ENCODE data around the gene MCC.
A peak's percentile ranks its signal among the peaks of the same experiment; 100 is the strongest.

MCC gene

DNA sequence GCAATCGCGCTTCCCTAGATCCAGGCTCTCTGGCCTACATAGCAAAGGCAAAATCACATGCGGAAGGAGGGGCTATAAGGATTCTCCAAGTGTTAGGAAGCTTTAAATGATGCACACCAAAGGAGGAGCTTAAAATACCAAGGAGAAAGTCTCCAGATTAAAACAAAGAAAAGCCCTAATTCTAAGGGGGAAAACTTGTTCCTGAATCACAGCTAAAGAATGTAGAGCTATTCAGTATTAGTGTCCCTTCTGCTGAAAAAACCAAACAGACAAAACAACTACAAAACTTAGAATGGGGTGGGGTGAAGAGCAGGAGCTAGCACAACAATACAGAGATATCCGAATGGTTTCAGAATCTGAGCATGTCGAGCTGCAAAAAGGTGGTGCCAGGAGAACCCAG lies 297.9 kb downstream of the MCC start:
- Histone ChIP-seq H3K27me3 (replicated peaks; ENCODE audit: insufficient read depth, low read length) (no peaks in the 10 kb centered on the region), H3K4me1 (ENCODE audit: low read length) (peaks cover 34% of the 10 kb centered on the region), H3K4me3 (ENCODE audit: low read length) (no peak overlapping the region), H2AFZ (ENCODE audit: low read length) (no peak overlapping the region), H3K9ac (ENCODE audit: low read length) (no peak overlapping the region), H3K9me2 (replicated peaks; ENCODE audit: insufficient read depth, low read length) (no peaks in the 10 kb centered on the region), H3K4me2 (ENCODE audit: low read depth, low read length) (no peak overlapping the region), H3K79me2 (ENCODE audit: low read length) (peaks cover 99% of the 10 kb centered on the region), H3K27ac (ENCODE audit: low read length) (no peak overlapping the region), H3F3A (ENCODE audit: insufficient read depth, low read length) (0 out of 2 replicates have a peak, but pooled peaks cover 9% of the 10 kb centered on the region), H4K20me1 (ENCODE audit: insufficient read depth, low read length) (peaks cover 17% of the 10 kb centered on the region), H3K36me3 (replicated peaks; ENCODE audit: insufficient read depth, low read length) (no peaks in the 10 kb centered on the region), H3K9me3 (replicated peaks; ENCODE audit: insufficient read depth, low read length) (no peaks in the 10 kb centered on the region)
- no peak for TF ChIP-seq CTCF (IDR thresholded peaks at IDR 0.05; ENCODE audit: low read length)
- no peak for TF ChIP-seq EZH2 (optimal IDR thresholded peaks at IDR 0.05; ENCODE audit: low read depth, low read length)
- no peak for TF ChIP-seq EZH2phosphoT487 (IDR thresholded peaks at IDR 0.05; ENCODE audit: low read length)
- no peak for DNase-seq

- Histone ChIP-seq H3K36me3 (replicated peaks; ENCODE audit: insufficient read depth, low read length) (no peaks in the 10 kb centered on the region), H3K4me1 (ENCODE audit: low read length) (peaks cover 34% of the 10 kb centered on the region), H3K79me2 (ENCODE audit: low read length) (peaks cover 99% of the 10 kb centered on the region), H3K9ac (ENCODE audit: low read length) (no peak overlapping the region), H3K9me2 (replicated peaks; ENCODE audit: insufficient read depth, low read length) (no peaks in the 10 kb centered on the region), H3K4me3 (ENCODE audit: low read length) (no peak overlapping the region), H4K20me1 (ENCODE audit: insufficient read depth, low read length) (peaks cover 21% of the 10 kb centered on the region), H3K4me2 (ENCODE audit: low read depth, low read length) (peak overlapping the region; percentile 4; the same call in 1 of the 2 replicates), H3K9me3 (replicated peaks; ENCODE audit: insufficient read depth, low read length) (no peaks in the 10 kb centered on the region), H2AFZ (ENCODE audit: low read length) (no peak overlapping the region), H3K27ac (ENCODE audit: low read length) (no peak overlapping the region; the same call in 1 of the 2 replicates), H3K27me3 (replicated peaks; ENCODE audit: insufficient read depth, low read length) (no peaks in the 10 kb centered on the region), H3F3A (ENCODE audit: insufficient read depth, low read length) (0 out of 2 replicates have a peak, but pooled peaks cover 9% of the 10 kb centered on the region)
- TF ChIP-seq EZH2phosphoT487 (IDR thresholded peaks at IDR 0.05; ENCODE audit: low read length) (no peak), CTCF (IDR thresholded peaks at IDR 0.05; ENCODE audit: low read length) (no peak), EZH2 (optimal IDR thresholded peaks at IDR 0.05; ENCODE audit: low read depth, low read length) (no peak)
- no peak for DNase-seq
These were observed 299.0 kb downstream of the MCC start for GRCh38 chr5:113189291-113189690.

- peak overlapping the region; percentile 11 for H3K4me2 ChIP-seq (ENCODE audit: low read depth, low read length)
- no peaks in the 10 kb centered on the region for H3K27me3 ChIP-seq (replicated peaks; ENCODE audit: insufficient read depth, low read length)
These were observed 299.8 kb downstream of the MCC start for GRCh38 chr5:113188436-113188835.

More at GRCh38 chr5:113188436-113188835, 299.8 kb downstream of the MCC start:
- Histone ChIP-seq H3K9me3 (replicated peaks; ENCODE audit: insufficient read depth, low read length) (no peaks in the 10 kb centered on the region), H3F3A (ENCODE audit: insufficient read depth, low read length) (0 out of 2 replicates have a peak, but pooled peaks cover 9% of the 10 kb centered on the region), H3K79me2 (ENCODE audit: low read length) (peaks cover 99% of the 10 kb centered on the region), H3K27ac (ENCODE audit: low read length) (peak overlapping the region; percentile 32; the same call in 1 of the 2 replicates), H3K9me2 (replicated peaks; ENCODE audit: insufficient read depth, low read length) (no peaks in the 10 kb centered on the region), H3K4me3 (ENCODE audit: low read length) (no peak overlapping the region), H3K4me1 (ENCODE audit: low read length) (peaks cover 34% of the 10 kb centered on the region), H4K20me1 (ENCODE audit: insufficient read depth, low read length) (peaks cover 21% of the 10 kb centered on the region), H3K36me3 (replicated peaks; ENCODE audit: insufficient read depth, low read length) (no peaks in the 10 kb centered on the region), H2AFZ (ENCODE audit: low read length) (no peak overlapping the region), H3K9ac (ENCODE audit: low read length) (no peak overlapping the region)
- DNase-seq: no peak
- TF ChIP-seq CTCF (IDR thresholded peaks at IDR 0.05; ENCODE audit: low read length): no peak
- no peak for TF ChIP-seq EZH2 (optimal IDR thresholded peaks at IDR 0.05; ENCODE audit: low read depth, low read length)
- no peak for TF ChIP-seq EZH2phosphoT487 (IDR thresholded peaks at IDR 0.05; ENCODE audit: low read length)

All from MM.1S (cell line).